COLO829 (cell line): Measurements from ENCODE around the gene ADARB2.

Experiments used
- DNase-seq: peaks from one replicate; pipeline ENCODE4 v3.0.0; 2012; ENCODE audit warnings: low spot score

Gene ADARB2

GRCh38 chr10:1153805-1154351 lies 583.4 kb downstream of the ADARB2 start:
- DNase-seq: no peak

- peak; percentile 1 for DNase-seq
Measured at GRCh38 chr10:1153251-1153763, 584.0 kb downstream of the ADARB2 start.

- no peak for DNase-seq
Measured at GRCh38 chr10:1152386-1153250, 584.7 kb downstream of the ADARB2 start.

- no peak for DNase-seq
Measured at GRCh38 chr10:1151076-1152033, 586.0 kb downstream of the ADARB2 start.

- DNase-seq: no peak
Measured at GRCh38 chr10:1150638-1150955, 586.7 kb downstream of the ADARB2 start.

- no peak for DNase-seq
Measured at GRCh38 chr10:1149793-1150637, 587.3 kb downstream of the ADARB2 start.

- DNase-seq: no peak
Measured at GRCh38 chr10:1148855-1149605, 588.3 kb downstream of the ADARB2 start.

- DNase-seq: no peak
Measured at GRCh38 chr10:1147810-1148209, 589.5 kb downstream of the ADARB2 start.

- no peak for DNase-seq
Measured at GRCh38 chr10:1142596-1142995, 594.7 kb downstream of the ADARB2 start.

GRCh38 chr10:1141701-1142100 lies 595.6 kb downstream of the ADARB2 start:
- DNase-seq: no peak

- no peak for DNase-seq
Measured at GRCh38 chr10:1141261-1141660, 596.1 kb downstream of the ADARB2 start.

GRCh38 chr10:1138529-1138928 lies 598.8 kb downstream of the ADARB2 start:
- DNase-seq: no peak

- DNase-seq: no peak
Measured at GRCh38 chr10:1137499-1138163, 599.7 kb downstream of the ADARB2 start.

- DNase-seq: no peak
Measured at GRCh38 chr10:1136268-1136667, 601.1 kb downstream of the ADARB2 start.

GRCh38 chr10:1134156-1134555 lies 603.2 kb downstream of the ADARB2 start:
- DNase-seq: no peak

GRCh38 chr10:1133495-1134045 lies 603.8 kb downstream of the ADARB2 start:
- DNase-seq: no peak

GRCh38 chr10:1132584-1132983 lies 604.7 kb downstream of the ADARB2 start:
- no peak for DNase-seq

- no peak for DNase-seq
Measured at GRCh38 chr10:1130995-1131790, 606.1 kb downstream of the ADARB2 start.

- DNase-seq: no peak
Measured at GRCh38 chr10:1130226-1130625, 607.1 kb downstream of the ADARB2 start.
